HG02571 (cell line): ENCODE data around the gene IL16.

ENCODE experiments used
- ATAC-seq: cut with Tn5 transposase; IDR thresholded peaks from one replicate; pipeline ENCODE4 v1.9.1; 2021; ENCODE audit warnings: mild to moderate bottlenecking, moderate library complexity; ENCODE audit not compliant: unreplicated experiment

IL16 gene

GRCh38 chr15:81289910-81290309 lies 93.2 kb downstream of the IL16 start:
- no peak for ATAC-seq

GRCh38 chr15:81291916-81292522 lies 95.3 kb downstream of the IL16 start:
- no peak for ATAC-seq

- ATAC-seq: peak; percentile 30
Measured at GRCh38 chr15:81292523-81293001, 95.9 kb downstream of the IL16 start.

GRCh38 chr15:81293728-81294515 lies 97.2 kb downstream of the IL16 start:
- ATAC-seq: peak; percentile 64

- no peak for ATAC-seq
Measured at GRCh38 chr15:81294516-81294880, 97.8 kb downstream of the IL16 start.

GRCh38 chr15:81295486-81296121 lies 98.9 kb downstream of the IL16 start:
- no peak for ATAC-seq

- no peak for ATAC-seq
Measured at GRCh38 chr15:81296186-81296585, 99.5 kb downstream of the IL16 start.

GRCh38 chr15:81296673-81297072 lies 100.0 kb downstream of the IL16 start:
- peak; percentile 44 for ATAC-seq

GRCh38 chr15:81297147-81297572 lies 100.5 kb downstream of the IL16 start:
- ATAC-seq: no peak

GRCh38 chr15:81297603-81298575 lies 101.2 kb downstream of the IL16 start:
- ATAC-seq: no peak

GRCh38 chr15:81298611-81299010 lies 101.9 kb downstream of the IL16 start:
- ATAC-seq: no peak

- no peak for ATAC-seq
Measured at GRCh38 chr15:81299156-81299555, 102.5 kb downstream of the IL16 start.

- no peak for ATAC-seq
Measured at GRCh38 chr15:81299630-81300273, 103.1 kb downstream of the IL16 start.

GRCh38 chr15:81301385-81301784 lies 104.7 kb downstream of the IL16 start:
- peak; percentile 8 for ATAC-seq

- peak; percentile 78 for ATAC-seq
Measured at GRCh38 chr15:81301815-81302399, 105.2 kb downstream of the IL16 start.

GRCh38 chr15:81302701-81303109 lies 106.0 kb downstream of the IL16 start:
- ATAC-seq: no peak

- ATAC-seq: no peak
Measured at GRCh38 chr15:81303244-81304225, 106.9 kb downstream of the IL16 start.

GRCh38 chr15:81304226-81304625 lies 107.5 kb downstream of the IL16 start:
- ATAC-seq: no peak

GRCh38 chr15:81308260-81308659 lies 111.6 kb downstream of the IL16 start:
- ATAC-seq: no peak
